Lung (tissue), 12 donors: ENCODE measurements around the gene LRCH1. TPM values are rescaled to one million over a fixed set of nuclear protein-coding genes. Genes with fewer than 3 reads are reported as not detected.

ENCODE experiments used
- ATAC-seq: fragments of 200-7000 bp; cut with Tn5 transposase; one replicate; pipeline ENCODE4 v1.9.1; 2020; ENCODE audit warnings: moderate number of reproducible peaks; ENCODE audit not compliant: insufficient read depth, low FRiP score
- DNase-seq, 3 donors: peaks; one replicate each; pipeline ENCODE4 v3.0.0-alpha.2; 2013 to 2017
- H3K27ac ChIP-seq, 2 donors: one replicate each; pipeline ENCODE4 v1.5.1; 2013; ENCODE audit warnings: mild to moderate bottlenecking in 2 of 2, moderate library complexity in 2 of 2, control low read depth in 1 of 2, inconsistent platforms in 1 of 2, low read depth in 1 of 2, low read length in 1 of 2
- H3K27me3 ChIP-seq, 3 donors: one replicate each; pipeline ENCODE4 v1.5.1; 2013; ENCODE audit warnings: low read length in 2 of 3; ENCODE audit not compliant: control insufficient read depth in 3 of 3, insufficient read depth in 3 of 3
- H3K36me3 ChIP-seq, 4 donors: one replicate each; pipeline ENCODE4 v1.5.1; 2013; ENCODE audit warnings: low read length in 4 of 4, mild to moderate bottlenecking in 1 of 4, moderate library complexity in 1 of 4; ENCODE audit not compliant: control insufficient read depth in 4 of 4, insufficient read depth in 4 of 4
- H3K4me1 ChIP-seq, 5 donors: one replicate each; pipeline ENCODE4 v1.5.1; 2013; ENCODE audit warnings: low read length in 5 of 5, mild to moderate bottlenecking in 2 of 5, moderate library complexity in 1 of 5; ENCODE audit not compliant: control insufficient read depth in 5 of 5, insufficient read depth in 5 of 5
- H3K4me3 ChIP-seq: one replicate; pipeline ENCODE4 v1.5.1; 2013; ENCODE audit warnings: mild to moderate bottlenecking, control low read depth, moderate library complexity
- H3K9ac ChIP-seq, 2 donors: one replicate each; pipeline ENCODE4 v1.5.1; 2013; ENCODE audit warnings: low read length in 2 of 2, control low read depth in 1 of 2; ENCODE audit not compliant: insufficient read depth in 1 of 2
- H3K9me3 ChIP-seq, 4 donors: one replicate each; pipeline ENCODE4 v1.5.1; 2013; ENCODE audit warnings: low read length in 3 of 4, mild to moderate bottlenecking in 1 of 4, moderate library complexity in 1 of 4; ENCODE audit not compliant: control insufficient read depth in 4 of 4, insufficient read depth in 3 of 4
- WGBS, 2 donors: extraction: QIAGEN DNeasy Blood & Tissue Kit; methylation state at CpG; one replicate each; pipeline ENCODE4 v1.1.7; 2013; 5-methylcytosine and 5-hydroxymethylcytosine counted together
- polyA plus RNA-seq, 2 donors: library from polyadenylated mRNA; stranded (reverse); fragments of 200-250 nt; gene quantifications; one replicate each; pipeline ENCODE4 v1.2.1, GENCODE V29; 2013
- total RNA-seq, 2 donors: library from RNA; depleted of rRNA in 1 of 2; stranded (reverse); fragments of >200 nt in 1 of 2; gene quantifications; one replicate each; pipeline ENCODE4 v1.2.1, GENCODE V29; 2014 to 2021
- TF ChIP-seq, protein P1 (sequence below): IDR thresholded peaks from 2 replicates; pipeline ENCODE4 v1.5.1; 2012; ENCODE audit warnings: mild to moderate bottlenecking; ENCODE audit errors: control extremely low read depth, extremely low read depth
- donor health status: control.
- donor health status: control.
- donor health status: Bipolar disorder and iron deficiency.
- donor health status: healthy.
- donor health status: DM: yes; HTN: yes; CAD: no.

Gene LRCH1
- total and polyA plus RNA-seq, 4 donors = 3.6 to 35.4 (median 13.2) TPM

DNA sequence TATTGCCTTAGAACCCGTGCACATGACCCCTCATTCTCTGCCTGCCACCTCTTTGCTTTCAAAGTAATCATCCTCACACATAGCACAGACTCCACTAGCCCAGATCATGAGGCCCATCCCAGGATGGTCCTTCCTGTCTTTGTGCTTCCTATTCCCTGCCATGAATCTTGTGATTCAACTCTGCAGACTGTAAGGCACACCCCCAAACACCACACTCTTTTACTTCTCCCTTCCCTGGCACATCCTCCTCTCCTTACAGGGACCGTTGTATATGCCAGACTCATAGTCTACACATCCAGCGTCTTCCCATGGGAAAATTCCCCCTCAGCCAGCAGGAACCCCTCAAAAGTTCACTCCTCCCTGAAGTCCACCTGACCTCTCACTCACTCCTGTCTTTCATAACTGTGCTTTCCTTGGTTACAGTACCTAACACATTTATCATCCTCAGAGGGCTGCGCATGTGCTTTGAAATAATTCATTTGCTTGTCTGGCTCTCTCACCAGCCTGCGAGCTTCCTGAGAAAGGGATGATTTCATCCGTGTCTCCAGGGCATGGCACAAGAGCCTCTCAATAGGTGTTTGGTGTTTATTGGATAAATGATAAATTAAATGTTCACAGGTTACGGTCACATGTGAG lies 26.8 kb upstream of the LRCH1 start:
- TF ChIP-seq, protein P1, sequence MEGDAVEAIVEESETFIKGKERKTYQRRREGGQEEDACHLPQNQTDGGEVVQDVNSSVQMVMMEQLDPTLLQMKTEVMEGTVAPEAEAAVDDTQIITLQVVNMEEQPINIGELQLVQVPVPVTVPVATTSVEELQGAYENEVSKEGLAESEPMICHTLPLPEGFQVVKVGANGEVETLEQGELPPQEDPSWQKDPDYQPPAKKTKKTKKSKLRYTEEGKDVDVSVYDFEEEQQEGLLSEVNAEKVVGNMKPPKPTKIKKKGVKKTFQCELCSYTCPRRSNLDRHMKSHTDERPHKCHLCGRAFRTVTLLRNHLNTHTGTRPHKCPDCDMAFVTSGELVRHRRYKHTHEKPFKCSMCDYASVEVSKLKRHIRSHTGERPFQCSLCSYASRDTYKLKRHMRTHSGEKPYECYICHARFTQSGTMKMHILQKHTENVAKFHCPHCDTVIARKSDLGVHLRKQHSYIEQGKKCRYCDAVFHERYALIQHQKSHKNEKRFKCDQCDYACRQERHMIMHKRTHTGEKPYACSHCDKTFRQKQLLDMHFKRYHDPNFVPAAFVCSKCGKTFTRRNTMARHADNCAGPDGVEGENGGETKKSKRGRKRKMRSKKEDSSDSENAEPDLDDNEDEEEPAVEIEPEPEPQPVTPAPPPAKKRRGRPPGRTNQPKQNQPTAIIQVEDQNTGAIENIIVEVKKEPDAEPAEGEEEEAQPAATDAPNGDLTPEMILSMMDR = no peak
- Histone ChIP-seq H3K9me3 (peaks cover 0 to 4% (median under 1%) of the 10 kb centered on the region in 4 donors), H3K27ac (no peak overlapping the region), H3K9ac (no peak overlapping the region), H3K4me1 (peaks cover 0 to 27% (median 3%) of the 10 kb centered on the region in 5 donors), H3K27me3 (no peaks in the 10 kb centered on the region), H3K4me3 (no peak overlapping the region), H3K36me3 (no peaks in the 10 kb centered on the region)
- DNase-seq = no peak
- WGBS, 2 donors = 70 to 77% methylated on average over 7 of the region's 7 CpGs
- ATAC-seq = no peak

DNA sequence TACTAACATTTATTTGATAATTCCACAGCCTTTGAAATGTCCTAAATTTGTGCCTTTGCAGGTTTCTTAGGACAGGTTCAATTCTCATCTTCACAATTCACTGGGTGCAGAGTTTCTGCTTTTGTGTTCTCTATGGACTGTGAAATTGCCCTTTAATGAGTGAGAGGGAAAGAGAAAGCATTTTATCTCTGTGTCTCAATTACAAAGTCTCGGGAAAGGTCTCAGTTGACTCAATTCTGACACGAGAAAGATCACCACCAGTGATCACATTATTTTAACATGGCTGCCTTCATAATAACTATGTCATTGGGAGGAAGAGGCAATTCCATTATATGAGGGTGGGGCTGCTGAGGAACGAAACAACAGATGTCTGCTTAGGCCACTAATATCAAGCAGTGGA lies 26.2 kb upstream of the LRCH1 start:
- peaks cover 0 to 27% (median 3%) of the 10 kb centered on the region in 5 donors for H3K4me1 ChIP-seq
- no peak overlapping the region for H3K4me3 ChIP-seq
- no peak overlapping the region for H3K9ac ChIP-seq
- 75 to 84% methylated on average over 3 of the region's 3 CpGs for WGBS, 2 donors
- H3K9me3 ChIP-seq = no peaks in the 10 kb centered on the region
- no peak overlapping the region for H3K27ac ChIP-seq
- no peaks in the 10 kb centered on the region for H3K36me3 ChIP-seq
- H3K27me3 ChIP-seq = no peaks in the 10 kb centered on the region
- TF ChIP-seq, protein P1 = no peak
- ATAC-seq (no peak), DNase-seq (no peak)

DNA sequence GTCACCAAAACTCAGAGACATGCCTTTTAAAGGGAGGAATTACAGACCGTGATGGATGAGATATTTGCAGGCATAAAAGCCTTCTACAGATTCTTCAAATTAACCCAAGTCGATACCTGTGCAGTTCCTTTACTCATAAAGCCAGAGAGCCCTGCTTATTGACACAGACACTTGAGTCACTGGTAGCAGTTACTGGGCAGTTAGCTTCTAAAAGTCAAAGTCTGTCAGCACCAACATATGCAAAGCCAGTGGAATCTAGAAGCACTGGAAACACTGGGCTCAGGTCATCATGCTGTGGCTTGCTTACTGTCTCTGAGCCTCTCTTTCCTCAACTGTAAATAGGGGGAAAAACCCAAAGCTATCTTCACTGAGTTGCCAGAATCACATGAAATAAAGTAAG lies 25.7 kb upstream of the LRCH1 start:
- Histone ChIP-seq H3K4me1 (peaks cover 0 to 23% (median 3%) of the 10 kb centered on the region in 5 donors), H3K9ac (no peak overlapping the region), H3K36me3 (no peaks in the 10 kb centered on the region), H3K4me3 (no peak overlapping the region), H3K27me3 (no peaks in the 10 kb centered on the region), H3K9me3 (no peaks in the 10 kb centered on the region), H3K27ac (no peak overlapping the region)
- WGBS, 2 donors = 72 to 73% methylated on average over 2 of the region's 2 CpGs
- TF ChIP-seq, protein P1 = no peak
- ATAC-seq = no peak
- DNase-seq = no peak
